PC-3 (cell line): ENCODE measurements around the gene CDAN1. TPM values are rescaled to one million over a fixed set of nuclear protein-coding genes. Genes with fewer than 3 reads are reported as not detected.

Source experiments
- ATAC-seq: fragments of 200-7000 bp; cut with Tn5 transposase; 2 replicates; pipeline ENCODE4 v1.9.1; 2020; ENCODE audit warnings: mild to moderate bottlenecking, moderate library complexity
- BruUV-seq: library from RNA; stranded (reverse); fragments of 400-500 nt; replicated peaks from 2 replicates; lab custom pipeline; 2021; lab: Mats Ljungman, UMichigan
- CTCF ChIA-PET: fragments of 300-600 bp; sonication (Branson Sonifier 250); formaldehyde crosslinking; loops from one replicate; lab custom pipeline; 2022; ENCODE audit warnings: antibody characterized with exemption; lab: Charles Lee
- POLR2A ChIA-PET: fragments of 300-600 bp; sonication (Branson Sonifier 250); formaldehyde crosslinking; loops from one replicate; lab custom pipeline; 2022; ENCODE audit warnings: antibody characterized with exemption; ENCODE audit not compliant: unreplicated experiment; lab: Charles Lee
- DNase-seq: peaks from one replicate; pipeline ENCODE4 v3.0.0-alpha.2; 2015
- H2AFZ ChIP-seq: fragments of 300-600 bp; sonication (generic); 2 replicates; pipeline ENCODE4 v1.6.0; 2016; ENCODE audit warnings: antibody characterized with exemption, low read length
- H3F3A ChIP-seq: fragments of 300-600 bp; sonication (generic); one replicate; pipeline ENCODE4 v1.6.0; 2017; ENCODE audit warnings: antibody characterized with exemption, low read length, control low read depth, mild to moderate bottlenecking; ENCODE audit not compliant: unreplicated experiment
- H3K27ac ChIP-seq: fragments of 300-600 bp; sonication (generic); 2 replicates; pipeline ENCODE4 v1.5.1; 2016; ENCODE audit warnings: mild to moderate bottlenecking, low read length
- H3K27me3 ChIP-seq: fragments of 300-600 bp; sonication (generic); 2 replicates; pipeline ENCODE4 v1.6.1; 2016; ENCODE audit warnings: low read length, mixed read lengths
- H3K36me3 ChIP-seq: fragments of 300-600 bp; sonication (generic); 2 replicates; pipeline ENCODE4 v1.6.1; 2016; ENCODE audit warnings: low read depth, mixed run types, low read length, mixed read lengths
- H3K4me1 ChIP-seq: fragments of 300-600 bp; sonication (generic); 2 replicates; pipeline ENCODE4 v1.5.1; 2016; ENCODE audit warnings: low read length; ENCODE audit not compliant: insufficient read depth
- H3K4me2 ChIP-seq: fragments of 300-600 bp; sonication (generic); 2 replicates; pipeline ENCODE4 v1.6.0; 2016; ENCODE audit warnings: low read length
- H3K4me3 ChIP-seq: fragments of 300-600 bp; sonication (generic); 2 replicates; pipeline ENCODE4 v1.5.1; 2016; ENCODE audit warnings: mild to moderate bottlenecking, low read length, mixed read lengths
- H3K79me2 ChIP-seq: fragments of 300-600 bp; sonication (generic); 2 replicates; pipeline ENCODE4 v1.6.1; 2017; ENCODE audit warnings: low read length, mixed read lengths
- H3K9ac ChIP-seq: fragments of 300-600 bp; sonication (generic); 2 replicates; pipeline ENCODE4 v1.6.0; 2016; ENCODE audit warnings: mild to moderate bottlenecking, low read length
- H3K9me2 ChIP-seq: fragments of 300-600 bp; sonication (generic); replicated peaks from 2 replicates; pipeline ENCODE4 v1.6.1; 2016; ENCODE audit warnings: mixed run types, low read length, mixed read lengths
- H3K9me3 ChIP-seq: fragments of 300-600 bp; sonication (generic); 2 replicates; pipeline ENCODE4 v1.6.1; 2016; ENCODE audit warnings: low read length, mixed read lengths
- H4K20me1 ChIP-seq: fragments of 300-600 bp; sonication (generic); 2 replicates; pipeline ENCODE4 v1.6.1; 2016; ENCODE audit warnings: low read length, mixed read lengths
- CTCF ChIP-seq: fragments of 300-600 bp; sonication (generic); conservative IDR thresholded peaks from 2 replicates; pipeline ENCODE4 v1.5.1; 2017; ENCODE audit warnings: antibody characterized with exemption, low read depth, mild to moderate bottlenecking, low read length
- EZH2 ChIP-seq: fragments of 300-600 bp; sonication (generic); IDR thresholded peaks from one replicate; pipeline ENCODE4 v1.6.1; 2017; ENCODE audit warnings: antibody characterized with exemption, mild to moderate bottlenecking, low read length; ENCODE audit not compliant: unreplicated experiment
- EZH2phosphoT487 ChIP-seq: fragments of 300-600 bp; sonication (generic); IDR thresholded peaks from 2 replicates; pipeline ENCODE4 v1.6.1; 2018; ENCODE audit warnings: mild to moderate bottlenecking, antibody characterized with exemption, low read length, borderline replicate concordance
- intact Hi-C: fragments of 100-400 bp; cut with micrococcal nuclease; formaldehyde crosslinking; loops from 2 replicates; pipeline ENCODE4 v1.9.0; 2023
- total RNA-seq: library from RNA; depleted of rRNA; stranded (reverse); fragments of >200 nt; gene quantifications from 2 replicates; pipeline ENCODE4 v1.2.3, GENCODE V29; 2014

CDAN1 gene
- total RNA-seq, 1 experiment from 2014 or later: 38.6 TPM

- H3K4me1 ChIP-seq: no peaks in the 10 kb centered on the region
- BruUV-seq: no TSS peak
- intact Hi-C loops: no loop called here
- DNase-seq (no peak), ATAC-seq (no peak)
- H4K20me1 ChIP-seq: no peaks in the 10 kb centered on the region
- no peaks in the 10 kb centered on the region for H3F3A ChIP-seq
- no peak overlapping the region for H3K4me3 ChIP-seq
- H3K4me2 ChIP-seq: no peak overlapping the region
- H3K27me3 ChIP-seq: no peaks in the 10 kb centered on the region
- no peaks in the 10 kb centered on the region for H3K9me2 ChIP-seq
- no peaks in the 10 kb centered on the region for H3K9me3 ChIP-seq
- POLR2A ChIA-PET: no interaction called here
- no peak overlapping the region for H3K9ac ChIP-seq
- TF ChIP-seq EZH2phosphoT487 (no peak), EZH2 (no peak), CTCF (no peak)
- H3K79me2 ChIP-seq: no peaks in the 10 kb centered on the region
- H3K27ac ChIP-seq: no peak overlapping the region
- no peak overlapping the region for H2AFZ ChIP-seq
- CTCF ChIA-PET: no interaction called here
- H3K36me3 ChIP-seq: peaks cover 7% of the 10 kb centered on the region; the same call in 1 of the 2 replicates
Measured at GRCh38 chr15:42696626-42697025, 40.3 kb downstream of the CDAN1 start.

- Histone ChIP-seq H3K36me3 (0 out of 2 replicates have a peak, but pooled peaks cover 4% of the 10 kb centered on the region), H3K27me3 (no peaks in the 10 kb centered on the region), H3F3A (no peaks in the 10 kb centered on the region), H4K20me1 (no peaks in the 10 kb centered on the region), H3K9me2 (no peaks in the 10 kb centered on the region), H3K79me2 (no peaks in the 10 kb centered on the region), H2AFZ (no peak overlapping the region), H3K27ac (no peak overlapping the region), H3K4me3 (no peak overlapping the region), H3K4me1 (no peaks in the 10 kb centered on the region), H3K9ac (no peak overlapping the region), H3K4me2 (no peak overlapping the region), H3K9me3 (no peaks in the 10 kb centered on the region)
- DNase-seq (no peak), ATAC-seq (no peak)
- POLR2A ChIA-PET: no interaction called here
- intact Hi-C loops: no loop called here
- CTCF ChIA-PET: no interaction called here
- no peak for TF ChIP-seq CTCF
- no peak for TF ChIP-seq EZH2phosphoT487
- no peak for TF ChIP-seq EZH2
- BruUV-seq: no TSS peak
Measured at GRCh38 chr15:42695527-42696071, 41.3 kb downstream of the CDAN1 start.

- Histone ChIP-seq H3K36me3 (no peaks in the 10 kb centered on the region), H3K27ac (no peak overlapping the region), H3K27me3 (no peaks in the 10 kb centered on the region), H3K9ac (no peak overlapping the region), H3K4me3 (no peak overlapping the region), H3K4me2 (no peak overlapping the region), H3K9me3 (no peaks in the 10 kb centered on the region), H3F3A (no peaks in the 10 kb centered on the region), H3K79me2 (no peaks in the 10 kb centered on the region), H4K20me1 (no peaks in the 10 kb centered on the region), H3K4me1 (no peaks in the 10 kb centered on the region), H3K9me2 (no peaks in the 10 kb centered on the region), H2AFZ (no peak overlapping the region)
- ChIA-PET POLR2A (no interaction called here), CTCF (no interaction called here)
- ATAC-seq (no peak), DNase-seq (no peak)
- TF ChIP-seq CTCF (no peak), EZH2 (no peak), EZH2phosphoT487 (no peak)
- no TSS peak for BruUV-seq
- intact Hi-C loops: no loop called here
Measured at GRCh38 chr15:42694398-42694797, 42.5 kb downstream of the CDAN1 start.
